SIG-M5 treated with dmso at 0.1 percent for 504 hours (cell line): ENCODE results near the gene SRSF4.
"Not testable (repeated sequence)": the region's sequence is repeated elsewhere in the genome, so short reads cannot be mapped to it uniquely, and the experiment has no call there.

Experiments used
- DNase-seq: peaks from one replicate; lab custom pipeline; 2025; ENCODE audit not compliant: unreplicated experiment; lab: John Stamatoyannopoulos, UW

Gene SRSF4

GRCh38 chr1:29166291-29166878, 15.3 kb downstream of the SRSF4 start:
- DNase-seq, result no peak

- no peak for DNase-seq
Measured at GRCh38 chr1:29164588-29164987, 17.1 kb downstream of the SRSF4 start.

- DNase-seq, result no peak
Measured at GRCh38 chr1:29162476-29163138, 19.1 kb downstream of the SRSF4 start.

- DNase-seq, result no peak
Measured at GRCh38 chr1:29162025-29162424, 19.7 kb downstream of the SRSF4 start.

GRCh38 chr1:29159773-29160172, 21.9 kb downstream of the SRSF4 start:
- no peak for DNase-seq

GRCh38 chr1:29157269-29157601, 24.5 kb downstream of the SRSF4 start:
- no peak for DNase-seq

- DNase-seq, result no peak
Measured at GRCh38 chr1:29156543-29157268, 25.0 kb downstream of the SRSF4 start.

- DNase-seq, result no peak
Measured at GRCh38 chr1:29152046-29152805, 29.5 kb downstream of the SRSF4 start.

- DNase-seq, result not testable (repeated sequence)
Measured at GRCh38 chr1:29150346-29150745, 31.4 kb downstream of the SRSF4 start.

GRCh38 chr1:29148656-29149491, 32.8 kb downstream of the SRSF4 start:
- DNase-seq, result no peak

- no peak for DNase-seq
Measured at GRCh38 chr1:29145739-29146437, 35.8 kb downstream of the SRSF4 start.

- DNase-seq, result no peak
Measured at GRCh38 chr1:29144178-29144577, 37.5 kb downstream of the SRSF4 start.

GRCh38 chr1:29142714-29143113, 39.0 kb downstream of the SRSF4 start:
- no peak for DNase-seq

GRCh38 chr1:29136391-29136915, 45.2 kb downstream of the SRSF4 start:
- no peak for DNase-seq

- no peak for DNase-seq
Measured at GRCh38 chr1:29134695-29135028, 47.0 kb downstream of the SRSF4 start.

- no peak for DNase-seq
Measured at GRCh38 chr1:29133861-29134694, 47.6 kb downstream of the SRSF4 start.

GRCh38 chr1:29131056-29131455, 50.6 kb downstream of the SRSF4 start:
- not testable (repeated sequence) for DNase-seq

GRCh38 chr1:29129916-29130315, 51.8 kb downstream of the SRSF4 start:
- no peak for DNase-seq

- DNase-seq, result no peak
Measured at GRCh38 chr1:29128739-29129138, 53.0 kb downstream of the SRSF4 start.
